Measurements from ENCODE around the gene BPIFA1. TPM values are rescaled to one million over a fixed set of nuclear protein-coding genes. Genes with fewer than 3 reads are reported as not detected.

The BPIFA1 gene
- polyA plus RNA-seq, 3 donors: not detected

DNA sequence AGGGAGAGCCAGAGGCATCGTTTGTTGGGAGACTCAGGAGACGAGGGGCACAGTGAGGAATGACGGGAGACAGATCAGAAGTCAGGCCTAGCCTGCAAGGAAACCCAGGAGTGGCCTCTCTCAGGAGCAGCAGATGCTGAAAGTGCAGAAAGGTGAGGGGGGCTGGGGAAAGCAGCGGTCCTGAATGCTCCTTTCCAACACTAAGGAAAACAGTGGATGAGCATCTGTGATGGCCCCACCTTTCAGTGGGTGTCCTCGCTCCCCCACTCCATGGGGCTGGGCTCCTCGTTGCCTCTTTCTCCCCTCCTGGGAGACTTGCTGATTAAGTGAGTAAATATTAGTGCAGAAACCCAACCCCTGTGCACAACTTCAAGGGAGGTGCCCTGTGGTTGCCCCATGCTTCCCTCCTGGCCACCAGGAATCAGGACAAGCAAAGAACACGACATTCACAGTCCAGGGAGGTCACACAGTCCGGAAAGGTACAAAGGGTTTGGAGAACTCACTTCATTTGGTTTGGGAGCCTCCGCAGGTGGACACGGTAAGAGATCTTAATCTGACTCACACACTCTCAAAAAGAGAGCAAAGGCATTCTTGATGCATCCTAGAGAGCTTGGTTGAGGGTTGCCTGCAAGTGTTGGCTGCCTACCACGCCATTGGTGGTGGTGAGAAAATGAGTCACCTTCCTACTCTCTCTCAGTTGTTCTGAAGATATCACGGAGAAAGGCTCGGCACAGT, 37.5 kb downstream of the BPIFA1 start:
- 57 to 70% (median 64%) methylated on average over 13 of the region's 13 CpGs for WGBS, 3 donors

DNA sequence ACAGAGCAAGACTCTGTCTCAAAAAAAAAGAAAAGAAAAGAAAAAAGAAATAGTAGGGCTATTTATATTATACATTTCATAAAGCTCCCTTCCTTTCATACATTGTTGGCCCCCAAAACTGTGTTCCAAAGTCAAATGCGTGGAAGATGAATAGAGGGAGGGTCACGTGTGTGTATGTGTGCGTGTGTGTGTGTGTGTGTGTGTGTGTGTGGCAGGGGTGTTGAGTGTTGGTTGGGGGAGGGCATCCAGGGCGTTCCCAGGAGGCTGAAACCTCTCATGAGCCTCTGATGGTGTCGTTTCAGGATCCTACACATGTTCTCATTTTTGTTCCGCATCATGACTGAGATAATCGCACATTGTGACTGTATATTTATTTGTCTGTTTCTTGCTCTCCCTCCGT, 39.4 kb downstream of the BPIFA1 start:
- WGBS, 3 donors: 74 to 80% (median 78%) methylated on average over 8 of the region's 8 CpGs
- no peak overlapping the region for H3K27ac ChIP-seq (ENCODE audit: low read depth, low read length)

More for the DNA sequence above, 37.5 kb downstream of the BPIFA1 start:
- H3K27ac ChIP-seq (ENCODE audit: low read depth, low read length): no peak overlapping the region

DNA sequence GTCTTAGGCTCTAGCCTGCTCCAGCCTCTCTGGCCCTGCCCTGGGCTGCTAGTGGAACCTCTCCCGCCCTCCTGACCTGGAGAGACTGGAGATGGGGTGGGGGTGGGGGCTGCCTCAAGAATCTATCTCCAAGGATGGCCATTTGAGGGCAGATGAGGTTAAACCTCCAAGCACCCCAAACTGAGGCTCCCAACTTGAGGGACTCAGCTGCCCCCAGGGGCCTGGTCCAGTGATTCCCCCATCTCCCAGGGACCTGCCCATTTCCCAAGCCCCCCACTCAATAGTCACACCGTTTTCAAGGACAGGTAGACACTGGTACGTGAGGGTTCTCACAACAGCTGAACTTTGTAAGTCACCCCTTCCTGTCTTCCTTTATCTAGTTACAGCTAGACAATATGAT, 40.1 kb downstream of the BPIFA1 start:
- H3K27ac ChIP-seq (ENCODE audit: low read depth, low read length): no peak overlapping the region

DNA sequence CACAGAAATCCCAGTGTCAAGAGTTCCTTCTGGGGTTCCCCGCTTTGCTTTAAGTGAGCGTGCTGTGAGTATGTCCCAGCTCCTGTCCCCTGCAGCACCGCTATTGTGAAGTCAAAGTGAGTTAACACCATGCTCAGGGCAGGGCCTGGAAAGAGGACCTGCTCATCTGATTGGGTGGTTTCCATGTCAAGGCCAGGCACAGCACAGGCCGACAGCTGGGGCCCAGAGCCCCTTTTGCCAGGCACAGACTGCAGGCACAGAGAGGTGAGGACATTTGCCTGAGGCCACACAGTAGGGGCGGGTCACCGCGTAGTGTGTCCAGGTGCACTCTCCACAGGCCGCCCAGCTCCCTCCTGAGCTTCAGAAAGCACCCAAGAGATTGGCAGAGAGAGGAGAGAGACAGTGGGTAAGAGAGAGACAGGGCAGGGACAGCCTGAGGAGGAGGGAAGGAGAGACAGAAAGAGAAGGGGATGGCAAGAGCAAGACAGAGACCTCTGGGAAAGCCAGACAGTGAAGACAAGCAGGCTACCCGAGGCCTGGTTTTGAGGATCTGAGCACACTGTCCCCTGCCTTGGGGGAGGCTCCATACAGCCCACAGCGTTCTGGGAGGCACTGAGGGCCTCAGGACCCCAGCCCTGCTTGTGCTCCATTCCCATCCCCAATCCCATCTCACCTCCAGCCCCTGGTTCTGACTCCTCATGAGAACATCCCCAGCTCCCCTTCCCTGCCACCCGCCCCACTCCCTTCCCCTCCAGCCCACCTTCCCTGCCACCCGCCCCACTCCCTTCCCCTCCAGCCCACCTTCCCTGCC, 40.7 kb downstream of the BPIFA1 start:
- H3K27ac ChIP-seq (ENCODE audit: low read depth, low read length): no peak overlapping the region
- WGBS, 3 donors: 74 to 80% (median 79%) methylated on average over 10 to 12 of the region's 12 CpGs

More for the DNA sequence above, 40.1 kb downstream of the BPIFA1 start:
- 60 to 75% (median 61%) methylated on average over 3 of the region's 3 CpGs for WGBS, 3 donors

DNA sequence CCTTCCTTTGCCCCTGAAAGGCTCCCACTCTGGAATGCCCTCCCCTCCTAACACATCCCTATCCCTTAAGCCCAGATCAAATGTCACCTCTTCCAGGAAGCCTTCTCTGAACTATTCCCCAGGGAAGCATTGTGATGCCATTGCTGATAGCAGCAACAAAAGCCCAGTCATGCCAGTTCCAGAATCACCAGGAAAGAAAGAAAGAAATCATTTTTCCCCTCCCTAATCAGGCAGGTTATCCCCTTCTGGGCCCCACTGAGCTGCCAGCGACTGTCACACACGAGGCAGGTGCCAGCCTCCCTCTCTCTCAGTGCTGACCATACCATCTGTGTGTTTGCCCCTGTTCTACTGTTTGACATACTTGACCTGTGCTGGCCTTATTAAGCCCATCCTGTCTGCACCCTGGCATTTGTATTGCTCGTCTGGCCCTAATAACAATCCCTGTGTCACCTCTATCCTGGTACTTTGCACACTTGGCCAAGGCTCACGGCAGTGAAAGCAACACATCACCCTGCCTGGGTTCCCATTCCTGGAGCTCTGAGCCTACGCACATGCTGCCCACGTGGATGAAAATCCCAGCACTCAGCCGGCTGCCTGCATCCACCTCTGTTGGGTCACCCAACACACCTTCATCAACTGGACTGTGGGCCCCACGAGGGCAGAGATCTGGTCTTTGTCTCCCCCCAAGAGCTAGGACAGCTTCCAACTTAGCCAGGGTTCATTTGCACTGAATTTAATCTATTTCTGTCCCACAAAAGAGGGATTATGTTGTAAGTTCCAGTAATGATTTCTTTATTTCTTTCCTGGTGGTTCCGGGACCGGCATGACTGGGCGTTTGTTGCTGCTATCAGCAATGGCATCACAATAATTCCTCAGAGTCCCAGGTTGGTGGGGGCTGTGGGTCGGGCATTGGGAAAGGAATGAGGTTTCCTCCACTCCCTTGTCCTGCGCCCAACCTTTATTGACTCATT, 42.0 kb downstream of the BPIFA1 start:
- no peak overlapping the region for H3K27ac ChIP-seq (ENCODE audit: low read depth, low read length)
- WGBS, 3 donors: 19 to 52% (median 38%) methylated on average over 13 of the region's 13 CpGs

DNA sequence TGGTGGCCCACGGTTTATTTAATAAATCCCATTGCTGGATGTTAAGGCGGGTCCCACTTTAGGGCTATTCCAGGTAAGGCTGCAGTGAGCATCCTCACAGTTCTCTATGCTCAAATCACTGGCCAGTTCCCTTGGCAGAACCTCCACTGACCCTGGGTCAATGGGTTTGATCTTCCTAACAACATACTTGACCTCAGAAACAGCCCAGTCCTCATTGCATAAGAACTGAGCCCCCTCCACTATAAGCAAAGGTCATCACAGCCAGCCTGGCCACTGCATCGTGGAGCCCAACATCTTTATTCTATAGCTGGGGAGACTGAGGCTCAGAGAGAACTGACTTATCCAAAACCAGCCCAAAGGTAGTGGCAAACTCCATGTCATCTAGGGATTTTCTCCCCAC, 42.9 kb downstream of the BPIFA1 start:
- WGBS, 3 donors: 64 to 79% (median 73%) methylated on average over 3 of the region's 3 CpGs
- H3K27ac ChIP-seq (ENCODE audit: low read depth, low read length): no peak overlapping the region

DNA sequence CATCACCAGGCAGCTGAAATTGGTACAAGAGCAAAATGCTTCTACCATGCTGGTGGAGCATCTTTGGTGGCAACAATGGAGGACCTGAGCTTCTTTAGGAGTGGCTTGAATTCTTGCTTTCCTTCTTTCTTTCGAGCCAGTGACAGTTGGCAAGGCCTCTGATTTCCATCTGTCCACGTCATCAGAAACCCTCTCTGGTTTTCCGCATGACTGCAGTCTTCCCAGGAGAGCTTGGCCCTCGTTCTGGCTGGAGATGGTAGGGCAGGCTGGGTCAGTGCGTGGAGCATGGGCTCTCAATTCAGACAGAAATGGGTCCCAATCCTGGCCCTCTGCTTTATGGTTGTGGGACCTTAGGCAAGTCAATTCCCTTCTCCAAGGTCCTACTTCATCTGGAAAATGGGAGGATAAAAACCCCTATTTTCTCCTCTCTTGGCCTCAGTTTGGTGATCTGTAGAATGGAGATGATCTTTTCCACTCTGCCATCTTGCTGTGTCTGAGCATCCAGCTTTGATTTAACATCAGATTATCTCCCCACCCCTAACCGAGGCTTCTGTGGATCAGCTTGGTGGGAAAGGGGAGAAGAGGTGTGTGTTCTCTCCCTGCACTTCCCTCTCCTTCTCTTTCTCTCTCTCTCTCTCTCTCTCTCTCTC, 43.6 kb downstream of the BPIFA1 start:
- H3K27ac ChIP-seq (ENCODE audit: low read depth, low read length): no peak overlapping the region
- WGBS, 3 donors: 77 to 82% (median 80%) methylated on average over 6 of the region's 6 CpGs

DNA sequence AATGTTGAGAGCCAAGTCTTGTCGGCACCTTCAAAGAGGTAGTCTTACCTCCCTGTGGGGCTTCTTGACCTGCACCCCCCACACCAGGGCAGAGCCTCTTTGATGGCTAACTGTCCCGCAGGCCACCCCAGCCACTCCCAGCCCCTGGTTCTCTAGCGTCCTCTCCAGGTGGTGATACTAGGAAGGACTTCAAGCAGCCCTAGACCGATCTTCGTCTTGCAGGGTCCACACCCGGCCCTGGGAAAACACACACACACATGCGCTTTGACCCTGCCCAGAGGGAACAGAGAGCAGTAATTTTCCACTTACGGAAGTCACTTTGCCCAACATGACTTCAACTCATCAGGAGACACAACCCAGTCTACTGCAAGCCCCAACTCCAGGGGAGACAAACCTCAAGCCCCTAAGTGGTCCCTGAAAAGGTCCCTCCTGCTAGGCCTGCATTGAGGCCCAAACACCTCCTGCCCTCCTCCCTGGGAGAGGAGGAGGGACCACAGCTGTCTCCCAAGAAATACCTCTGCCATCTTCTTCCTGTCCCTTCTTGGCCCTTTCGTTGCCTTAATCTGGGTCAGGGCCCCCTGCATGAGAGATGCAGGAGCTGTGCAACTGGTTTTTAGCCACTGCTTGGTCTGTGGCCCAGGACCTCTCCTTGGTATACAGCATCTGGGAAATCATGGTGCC, 44.3 kb downstream of the BPIFA1 start:
- no peak overlapping the region for H3K27ac ChIP-seq (ENCODE audit: low read depth, low read length)
- WGBS, 3 donors: 66 to 85% (median 77%) methylated on average over 9 of the region's 9 CpGs

DNA sequence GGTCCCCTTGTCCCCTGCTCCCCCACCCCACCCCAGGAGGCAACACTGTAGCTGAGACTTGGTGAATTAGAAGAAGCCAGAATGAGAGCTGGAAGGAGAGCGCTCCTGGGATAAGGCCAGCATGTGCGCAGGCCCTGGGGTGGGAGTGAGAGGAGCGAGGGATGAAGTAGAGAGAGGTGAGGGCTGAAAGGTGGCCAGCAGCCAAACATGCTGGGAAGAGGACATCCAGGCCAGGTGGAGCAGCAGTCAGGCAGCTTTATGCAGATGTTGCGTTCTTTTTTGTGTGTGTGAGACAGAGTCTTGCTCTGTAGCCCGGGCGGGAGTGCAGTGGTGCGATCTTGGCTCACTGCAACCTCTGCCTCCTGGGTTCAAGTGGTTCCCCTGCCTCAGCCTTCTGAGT, 45.0 kb downstream of the BPIFA1 start:
- WGBS, 3 donors: 93 to 94% (median 94%) methylated on average over 7 of the region's 7 CpGs

DNA sequence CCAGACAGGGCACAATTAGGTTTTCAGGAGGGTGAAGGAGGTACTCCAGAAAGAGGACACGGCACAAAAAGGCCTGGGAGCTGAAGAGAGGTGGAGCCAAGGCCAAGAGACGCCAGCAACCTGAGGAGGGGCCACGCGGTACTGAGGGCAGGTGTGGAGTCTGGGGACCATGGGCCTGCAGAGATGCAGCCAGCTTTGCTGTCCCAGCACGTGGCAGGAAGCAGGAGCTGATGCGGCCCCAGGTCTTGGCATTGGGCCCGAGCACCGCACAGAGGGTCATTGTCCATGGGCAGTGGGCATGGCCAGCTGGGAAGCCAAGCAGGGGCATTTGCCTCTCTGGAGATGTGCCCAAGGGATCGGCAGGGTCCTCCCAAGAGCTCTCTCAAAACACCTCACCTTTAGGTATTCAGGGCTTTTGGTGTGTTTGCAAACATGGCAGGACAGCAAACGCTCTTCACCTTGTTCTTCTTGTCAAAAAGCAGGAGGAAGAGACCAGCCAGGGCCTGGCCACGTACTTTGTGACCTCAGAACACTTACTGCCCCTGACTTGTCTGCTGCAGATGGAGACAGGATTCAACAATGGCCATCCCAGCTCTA, 45.9 kb downstream of the BPIFA1 start:
- H3K27ac ChIP-seq (ENCODE audit: low read depth, low read length): no peak overlapping the region
- WGBS, 3 donors: 45 to 71% (median 67%) methylated on average over 11 of the region's 11 CpGs

More for the DNA sequence above, 45.0 kb downstream of the BPIFA1 start:
- no peak overlapping the region for H3K27ac ChIP-seq (ENCODE audit: low read depth, low read length)

DNA sequence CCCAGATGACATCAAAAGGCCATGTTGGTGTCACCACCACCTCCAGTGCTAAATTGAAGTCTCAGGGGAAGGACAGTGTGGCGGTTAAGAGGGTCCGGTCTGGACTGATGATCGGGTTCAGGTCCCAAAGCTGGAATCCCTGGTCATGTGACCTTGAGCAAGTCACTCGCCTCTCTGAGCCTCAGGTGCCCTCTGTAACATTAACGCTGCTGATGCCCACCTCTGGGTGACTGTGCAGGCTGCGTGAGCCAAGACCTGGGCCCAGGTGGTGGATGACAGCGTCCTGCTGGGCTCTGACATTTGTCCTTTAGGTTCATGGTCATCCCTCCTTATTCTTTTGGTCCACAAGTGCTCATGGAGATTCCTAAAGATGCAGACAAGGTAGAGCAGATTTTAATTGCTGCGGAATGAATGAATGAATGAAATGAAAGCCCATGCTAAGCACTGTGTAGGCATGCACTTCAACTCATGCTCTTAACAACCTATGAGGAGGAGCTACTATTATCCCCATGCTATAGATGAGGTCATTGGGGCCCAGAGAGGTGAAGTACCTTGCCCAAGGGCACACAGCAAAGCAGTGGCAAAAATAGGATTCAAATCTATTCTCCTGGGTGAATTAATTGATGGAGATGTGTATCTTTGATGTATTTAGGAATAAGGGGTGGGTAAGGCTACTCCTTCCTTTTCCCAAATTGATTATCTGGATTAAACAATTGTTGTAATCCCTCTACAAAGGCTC, 46.6 kb downstream of the BPIFA1 start:
- H3K27ac ChIP-seq (ENCODE audit: low read depth, low read length): no peak overlapping the region
- WGBS, 3 donors: 86 to 90% (median 87%) methylated on average over 8 of the region's 8 CpGs

DNA sequence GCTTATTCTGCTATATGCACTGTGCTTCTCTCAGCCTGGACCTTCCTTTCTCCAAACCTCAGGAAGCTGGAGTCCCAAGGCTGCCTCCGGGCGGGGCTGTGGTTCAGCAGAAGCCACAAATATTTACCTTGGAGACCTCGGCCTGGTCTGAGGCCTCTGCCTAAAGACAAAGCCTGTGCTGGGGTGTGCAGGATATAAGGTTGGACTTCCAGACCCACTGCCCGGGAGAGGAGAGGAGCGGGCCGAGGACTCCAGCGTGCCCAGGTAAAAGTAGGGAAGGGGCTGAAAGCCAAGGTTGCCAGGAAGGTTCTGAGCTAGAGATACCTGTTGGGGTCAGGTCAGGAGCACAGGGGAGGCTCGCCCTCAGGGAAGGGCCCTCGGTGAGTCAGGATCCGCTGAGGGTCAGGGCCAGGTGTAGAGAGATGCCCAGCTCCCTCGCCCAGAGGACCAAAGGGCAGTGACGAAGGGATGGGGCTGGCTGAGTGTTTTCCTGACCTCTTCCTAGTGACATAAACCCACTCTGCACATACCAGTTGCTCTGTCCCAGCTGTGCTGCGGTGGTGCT, 47.3 kb downstream of the BPIFA1 start, which contains the start of gene BPIFB1:
Gene BPIFB1 (plus strand): TSS at position 224 of the 565 bp plus-strand sequence. CDS start 2,860 bp downstream, outside the sequence.
- 80 to 88% (median 84%) methylated on average over 13 of the region's 13 CpGs for WGBS, 3 donors
- H3K27ac ChIP-seq (ENCODE audit: low read depth, low read length): no peak within 1 kb of the TSS

DNA sequence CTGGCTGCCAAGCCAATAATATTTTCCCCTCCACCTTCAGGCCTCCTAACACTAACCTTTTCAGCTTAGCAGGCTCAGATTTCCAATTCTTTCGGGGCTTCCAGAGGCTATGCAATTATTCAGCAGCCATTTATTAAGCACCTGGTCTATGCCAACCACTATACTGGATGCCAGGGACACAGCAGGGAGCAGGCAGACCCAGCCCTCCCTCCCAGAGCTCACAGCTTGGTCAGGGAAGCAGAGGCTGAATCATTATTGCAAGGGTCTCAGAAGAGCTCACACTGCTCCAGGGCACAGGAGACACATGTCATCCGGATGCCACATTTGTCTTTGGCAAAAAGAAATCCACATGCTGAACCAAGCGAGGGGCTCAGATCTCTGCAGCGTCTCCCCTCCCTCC, 48.5 kb downstream of the BPIFA1 start:
- WGBS, 3 donors: 69 to 82% (median 78%) methylated on average over 4 of the region's 4 CpGs
- no peak overlapping the region for H3K27ac ChIP-seq (ENCODE audit: low read depth, low read length)

DNA sequence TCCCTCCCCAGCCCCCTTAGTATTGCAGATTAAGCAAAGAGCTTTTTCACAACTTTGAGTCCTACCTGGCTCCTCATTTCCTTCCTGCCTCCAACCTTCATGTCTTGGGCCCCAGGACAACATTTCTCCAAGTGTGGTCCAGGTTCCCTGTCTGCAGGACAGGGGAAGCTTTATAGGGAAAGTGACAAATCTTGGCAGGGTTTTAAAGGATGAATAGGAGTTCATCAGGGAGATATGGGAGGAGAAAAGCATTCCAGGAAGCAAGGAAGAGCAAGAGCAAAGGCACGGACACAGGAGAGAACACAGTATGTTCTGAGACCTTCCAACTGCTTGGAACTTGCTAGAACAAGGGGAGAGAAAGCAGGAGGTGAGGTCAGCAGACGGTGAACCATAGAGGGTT, 49.1 kb downstream of the BPIFA1 start:
- WGBS, 3 donors: 48 to 72% (median 70%) methylated on average over 2 of the region's 2 CpGs
- no peak overlapping the region for H3K27ac ChIP-seq (ENCODE audit: low read depth, low read length)

DNA sequence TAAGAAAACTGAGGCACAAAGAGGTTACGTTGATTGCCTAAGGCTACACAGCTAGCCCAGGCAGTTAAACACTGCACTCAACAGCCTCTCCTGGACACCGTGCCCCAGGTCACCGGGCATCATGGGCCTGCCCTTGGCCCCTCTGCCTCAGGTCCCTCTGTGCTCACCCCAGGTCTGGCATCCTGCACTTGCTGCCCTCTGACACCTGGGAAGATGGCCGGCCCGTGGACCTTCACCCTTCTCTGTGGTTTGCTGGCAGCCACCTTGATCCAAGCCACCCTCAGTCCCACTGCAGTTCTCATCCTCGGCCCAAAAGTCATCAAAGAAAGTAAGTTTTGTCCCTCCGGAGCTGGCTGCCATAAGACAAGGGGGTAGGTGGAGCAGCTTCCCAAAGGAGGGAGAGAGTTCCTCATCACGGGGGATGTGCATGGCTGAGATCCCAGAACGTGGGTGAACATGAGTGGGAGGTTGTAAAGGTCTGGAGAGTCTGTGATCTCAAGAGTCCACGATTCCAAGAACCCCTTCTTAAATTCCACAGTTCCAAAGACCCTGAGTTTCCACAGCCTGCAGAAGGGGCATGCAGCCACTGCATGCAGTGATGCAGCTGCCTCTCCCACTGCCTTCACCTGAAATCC, 50.2 kb downstream of the BPIFA1 start:
- H3K27ac ChIP-seq (ENCODE audit: low read depth, low read length): no peak overlapping the region
- whole genome bisulfite sequencing, 3 donors: 60 to 64% (median 64%) methylated on average over 10 of the region's 10 CpGs

DNA sequence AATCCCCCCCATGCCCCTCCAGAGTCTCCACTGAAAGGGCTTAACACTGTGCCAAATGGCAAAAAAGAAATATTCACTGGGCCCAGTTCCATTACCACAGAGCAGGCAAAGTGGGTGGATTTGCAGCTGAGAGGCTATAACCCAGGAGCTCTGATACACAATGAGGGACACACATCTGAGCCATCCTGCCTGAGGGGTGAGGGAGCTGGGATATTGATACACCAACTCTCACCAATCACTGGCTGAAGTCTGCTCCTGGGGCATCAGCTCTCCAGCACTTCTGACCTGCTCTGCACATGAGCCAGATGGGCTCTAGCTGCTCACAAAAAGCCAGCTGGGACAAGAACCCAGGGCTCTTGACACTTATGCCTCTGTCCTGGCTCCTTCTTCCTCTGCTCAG, 52.1 kb downstream of the BPIFA1 start:
- H3K27ac ChIP-seq (ENCODE audit: low read depth, low read length): no peak overlapping the region

Data from adipose tissue (tissue), 3 donors.